GM04504 (cell line): ENCODE data around the gene C12orf43.
A peak's percentile ranks its signal among the peaks of the same experiment; 100 is the strongest.

Source experiments
- DNase-seq: peaks from one replicate; pipeline ENCODE4 v3.0.0-alpha.2; 2012; ENCODE audit warnings: low read depth

The C12orf43 gene

DNA sequence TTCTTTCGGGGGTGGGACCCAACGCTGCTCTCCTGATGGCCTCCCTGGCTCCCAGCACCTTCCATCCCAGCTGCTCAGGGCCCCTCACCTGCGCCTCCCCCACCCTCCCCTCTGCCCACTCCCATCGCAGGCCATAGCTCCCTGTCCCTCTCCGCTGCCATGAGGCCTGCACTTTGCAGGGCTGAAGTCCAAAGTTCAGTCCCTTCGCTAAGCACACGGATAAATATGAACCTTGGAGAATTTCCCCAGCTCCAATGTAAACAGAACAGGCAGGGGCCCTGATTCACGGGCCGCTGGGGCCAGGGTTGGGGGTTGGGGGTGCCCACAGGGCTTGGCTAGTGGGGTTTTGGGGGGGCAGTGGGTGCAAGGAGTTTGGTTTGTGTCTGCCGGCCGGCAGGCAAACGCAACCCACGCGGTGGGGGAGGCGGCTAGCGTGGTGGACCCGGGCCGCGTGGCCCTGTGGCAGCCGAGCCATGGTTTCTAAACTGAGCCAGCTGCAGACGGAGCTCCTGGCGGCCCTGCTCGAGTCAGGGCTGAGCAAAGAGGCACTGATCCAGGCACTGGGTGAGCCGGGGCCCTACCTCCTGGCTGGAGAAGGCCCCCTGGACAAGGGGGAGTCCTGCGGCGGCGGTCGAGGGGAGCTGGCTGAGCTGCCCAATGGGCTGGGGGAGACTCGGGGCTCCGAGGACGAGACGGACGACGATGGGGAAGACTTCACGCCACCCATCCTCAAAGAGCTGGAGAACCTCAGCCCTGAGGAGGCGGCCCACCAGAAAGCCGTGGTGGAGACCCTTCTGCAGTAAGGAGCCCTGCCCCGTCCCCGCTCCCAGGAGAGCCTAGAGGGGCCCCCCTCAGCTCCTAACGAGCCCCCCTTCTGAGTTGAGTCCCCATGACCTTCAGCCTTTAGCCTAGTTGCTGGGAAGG lies 37.7 kb downstream of the C12orf43 start, which contains the start of gene HNF1A:
TSS of gene HNF1A (plus strand) at position 248 of the 924 bp plus-strand sequence. CDS start at position 474, 226 bp downstream.
- DNase-seq: no peak

DNA sequence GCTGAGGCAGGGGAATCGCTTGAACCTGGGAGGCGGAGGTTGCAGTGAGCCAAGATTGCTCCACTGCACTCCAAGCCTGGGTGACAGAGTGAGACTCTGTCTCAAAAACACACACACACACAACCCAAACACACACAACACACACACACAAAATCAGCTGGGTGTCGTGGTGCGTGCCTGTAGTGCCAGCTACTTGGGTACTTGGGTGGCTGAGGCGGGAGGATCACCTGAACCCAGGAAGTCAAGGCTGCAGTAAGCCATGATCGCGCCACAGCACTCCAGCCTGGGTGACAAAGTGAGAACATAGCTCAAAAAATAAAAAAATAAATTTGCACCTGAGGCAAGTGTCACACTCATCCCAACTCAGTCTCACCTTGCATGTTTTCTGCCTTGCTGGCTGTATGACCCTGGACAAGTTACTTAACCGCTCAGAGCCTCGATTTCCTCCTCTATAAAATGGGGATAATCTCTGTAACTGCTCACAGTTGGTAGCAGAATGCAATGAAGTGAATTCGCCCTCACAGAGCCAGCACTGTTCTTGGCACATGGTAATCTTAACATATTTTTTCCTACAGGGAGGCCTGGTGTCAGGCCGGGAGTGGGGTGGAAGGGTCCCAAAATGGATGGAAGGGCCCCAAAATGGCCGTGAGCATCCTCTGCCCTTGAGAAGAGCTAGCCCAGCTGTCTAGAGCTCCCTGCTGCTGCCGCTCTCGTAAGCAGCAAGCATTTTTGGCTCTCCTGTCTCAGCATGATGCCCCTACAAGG lies 38.6 kb downstream of the C12orf43 start:
- DNase-seq: no peak

DNA sequence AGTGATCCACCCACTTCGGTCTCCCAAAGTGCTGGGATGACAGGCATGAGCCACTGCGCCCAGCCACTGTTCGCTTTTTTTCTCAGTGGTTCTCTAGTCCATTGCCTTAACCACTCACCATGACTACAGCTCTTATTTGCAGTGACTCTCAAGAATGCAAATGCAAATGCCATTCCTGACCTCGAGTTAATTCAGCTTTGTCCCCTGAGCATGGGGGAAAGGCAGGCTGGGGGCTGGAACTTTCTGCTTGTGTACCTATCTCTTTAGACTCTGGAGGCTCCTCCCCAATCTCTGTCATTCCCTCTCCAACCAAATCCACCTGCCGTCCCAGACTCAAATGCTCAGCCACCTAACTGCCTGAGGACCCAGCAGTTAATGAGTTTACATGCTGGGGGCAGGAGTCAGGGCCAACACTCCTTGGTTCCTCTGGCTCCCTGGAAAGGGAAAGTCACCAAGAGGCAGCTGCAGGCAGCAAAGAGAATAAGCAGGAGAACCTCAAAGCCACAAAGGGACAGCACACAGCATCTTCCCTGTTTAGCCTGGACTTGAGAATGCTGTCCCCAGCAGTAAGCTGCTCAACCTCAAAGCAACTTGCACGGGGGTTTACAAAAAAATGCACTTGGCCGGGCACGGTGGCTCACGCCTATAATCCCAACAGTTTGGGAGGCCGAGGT lies 43.3 kb downstream of the C12orf43 start:
- no peak for DNase-seq

GRCh38 chr12:120971299-120972180 lies 44.7 kb downstream of the C12orf43 start:
- peak; percentile 27 for DNase-seq

- DNase-seq: no peak
Observed at GRCh38 chr12:120970310-120970709, 46.0 kb downstream of the C12orf43 start.

DNA sequence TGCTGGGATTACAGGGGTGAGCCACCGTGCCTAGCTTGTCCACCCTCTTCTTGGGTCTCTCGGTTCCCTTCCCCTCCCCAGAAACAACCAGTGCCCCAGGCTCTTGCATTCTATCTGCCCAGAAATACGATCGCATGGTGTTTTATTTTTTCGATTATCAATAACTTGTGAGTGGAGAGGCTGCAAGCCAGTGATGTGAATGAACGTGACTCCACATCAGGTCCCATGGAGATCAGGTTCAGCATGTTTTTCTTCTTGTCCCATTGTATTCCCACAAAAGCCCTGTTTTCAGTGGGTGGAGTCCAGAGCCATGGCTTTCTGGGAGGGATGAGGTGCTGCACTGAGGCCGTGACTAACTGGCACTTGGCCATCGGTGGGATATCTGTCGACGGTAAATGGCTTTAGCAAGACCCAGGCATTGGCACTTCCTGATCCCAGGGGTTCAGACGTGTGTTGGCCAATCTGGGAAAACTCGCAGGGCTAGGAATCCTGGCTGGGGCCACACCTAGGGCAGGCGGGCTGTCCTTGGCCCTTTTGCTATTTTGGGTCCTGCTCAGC lies 50.7 kb downstream of the C12orf43 start:
- no peak for DNase-seq

DNA sequence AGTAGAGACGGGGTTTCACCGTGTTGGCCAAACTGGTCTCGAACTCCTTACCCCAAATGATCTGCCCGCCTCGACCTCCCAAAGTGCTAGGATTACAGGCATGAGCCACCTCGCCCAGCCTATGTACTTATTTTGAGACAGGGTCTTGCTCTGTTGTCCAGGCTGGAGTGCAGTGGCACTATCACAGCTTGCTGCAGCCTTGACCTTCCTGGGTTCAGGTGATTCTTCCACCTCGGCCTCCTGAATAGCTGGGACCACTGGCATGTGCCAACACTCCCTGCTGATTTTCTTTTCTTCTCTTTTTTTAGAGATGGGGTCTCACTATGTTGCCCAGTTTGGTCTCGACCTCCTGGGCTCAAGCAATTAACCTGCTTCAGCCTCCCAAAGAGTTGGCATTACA lies 52.0 kb downstream of the C12orf43 start:
- DNase-seq: no peak

DNA sequence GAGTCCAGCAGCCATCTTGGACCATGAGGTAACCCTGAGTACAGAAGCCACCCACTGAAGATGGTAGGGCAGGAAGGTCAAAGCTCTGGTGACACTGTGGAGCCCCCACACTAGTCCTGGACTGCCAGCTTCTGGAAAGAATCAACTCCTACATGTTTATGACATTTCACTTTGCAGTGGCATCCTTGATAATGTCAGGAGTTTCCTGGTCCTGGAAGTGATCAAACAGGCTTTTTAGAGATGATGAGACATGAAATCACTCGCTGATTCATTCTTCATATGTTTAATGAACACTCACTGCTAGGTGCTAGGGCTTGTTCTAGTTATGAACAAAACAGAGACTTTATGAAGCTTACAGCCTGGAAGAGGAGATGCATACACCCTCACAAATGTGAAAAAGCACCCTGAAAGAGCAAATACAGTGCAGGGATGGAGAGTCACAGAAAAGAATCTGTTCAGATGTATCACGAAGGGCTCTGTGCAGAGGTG lies 53.7 kb downstream of the C12orf43 start:
- DNase-seq: no peak

DNA sequence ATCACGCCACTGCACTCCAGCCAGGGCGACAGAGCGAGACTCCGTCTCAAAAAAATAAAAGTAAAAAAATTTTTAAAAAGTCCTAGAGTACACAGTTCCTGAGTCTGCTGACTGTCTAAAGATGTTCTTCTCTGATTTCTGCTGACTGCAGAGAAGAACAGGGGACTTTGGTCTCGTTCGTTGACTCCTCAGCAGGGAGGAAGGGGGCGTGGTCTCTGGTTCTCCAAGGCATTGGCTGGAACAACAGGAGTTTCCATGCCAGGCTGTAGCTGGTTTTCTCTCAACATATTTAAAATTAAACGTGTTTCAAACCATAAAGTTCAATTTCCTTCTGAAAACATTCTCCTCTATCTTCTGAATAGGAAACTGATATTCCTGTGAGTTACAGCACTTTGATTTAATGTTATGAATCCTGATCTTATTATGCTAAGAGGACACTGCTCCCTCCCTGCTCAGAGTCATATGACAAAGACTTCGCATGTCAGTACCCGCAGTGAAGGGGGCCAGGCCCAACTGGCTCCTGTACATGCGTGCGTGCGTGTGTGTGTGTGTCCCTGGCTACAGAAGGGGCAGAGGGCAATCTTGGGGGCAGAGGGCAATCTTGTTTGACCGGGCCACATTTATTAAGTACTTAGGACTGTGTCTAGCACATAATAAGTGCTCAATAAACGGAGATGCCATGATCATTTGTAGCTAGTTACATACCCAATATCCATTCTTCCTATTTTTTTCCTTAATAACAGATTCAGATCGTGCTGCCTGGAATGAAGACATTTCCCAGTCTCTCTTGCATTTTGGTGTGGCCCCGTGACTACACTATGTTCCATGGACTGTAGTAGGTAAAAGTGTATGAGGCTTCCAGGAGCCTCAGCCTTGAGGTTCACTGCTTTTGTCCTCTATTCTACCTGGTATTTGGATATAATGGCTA lies 54.4 kb downstream of the C12orf43 start:
- DNase-seq: no peak

GRCh38 chr12:120960657-120961056 lies 55.6 kb downstream of the C12orf43 start:
- DNase-seq: no peak

DNA sequence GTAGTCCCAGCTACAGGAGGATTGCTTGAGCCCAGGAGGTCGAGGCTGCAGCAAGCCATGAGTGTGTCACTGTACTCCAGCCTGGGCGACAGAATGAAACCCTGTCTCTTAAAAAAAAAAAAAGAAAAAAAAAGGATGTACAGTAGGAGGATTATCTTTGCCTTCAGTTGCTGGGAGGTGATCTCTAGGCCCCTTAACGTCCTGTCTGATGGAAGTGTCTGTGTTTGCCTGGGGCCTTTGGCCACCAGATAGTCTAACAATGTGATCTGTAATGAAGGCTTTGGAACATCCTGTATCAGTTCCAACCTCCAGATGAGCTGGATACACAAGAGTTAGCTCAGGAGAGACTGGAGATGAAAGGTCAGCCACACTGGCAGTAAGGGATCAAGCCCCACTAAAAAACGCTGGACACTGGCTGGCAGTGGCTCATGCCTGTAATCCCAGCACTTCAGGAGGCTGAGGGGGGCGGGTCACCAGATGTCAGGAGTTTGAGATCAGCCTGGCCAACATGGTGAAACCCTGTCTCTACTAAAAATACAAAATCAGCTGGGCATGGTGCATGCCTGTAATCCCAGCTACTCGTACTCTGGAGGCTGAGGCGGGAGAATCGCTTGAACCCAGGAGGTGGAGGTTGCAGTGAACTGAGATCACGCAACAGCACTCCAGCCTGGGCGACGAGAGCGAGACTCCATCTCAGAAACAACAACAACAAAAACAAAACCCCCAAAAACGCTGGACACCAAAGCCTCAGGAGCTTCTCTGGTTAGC lies 57.0 kb downstream of the C12orf43 start:
- DNase-seq: no peak

DNA sequence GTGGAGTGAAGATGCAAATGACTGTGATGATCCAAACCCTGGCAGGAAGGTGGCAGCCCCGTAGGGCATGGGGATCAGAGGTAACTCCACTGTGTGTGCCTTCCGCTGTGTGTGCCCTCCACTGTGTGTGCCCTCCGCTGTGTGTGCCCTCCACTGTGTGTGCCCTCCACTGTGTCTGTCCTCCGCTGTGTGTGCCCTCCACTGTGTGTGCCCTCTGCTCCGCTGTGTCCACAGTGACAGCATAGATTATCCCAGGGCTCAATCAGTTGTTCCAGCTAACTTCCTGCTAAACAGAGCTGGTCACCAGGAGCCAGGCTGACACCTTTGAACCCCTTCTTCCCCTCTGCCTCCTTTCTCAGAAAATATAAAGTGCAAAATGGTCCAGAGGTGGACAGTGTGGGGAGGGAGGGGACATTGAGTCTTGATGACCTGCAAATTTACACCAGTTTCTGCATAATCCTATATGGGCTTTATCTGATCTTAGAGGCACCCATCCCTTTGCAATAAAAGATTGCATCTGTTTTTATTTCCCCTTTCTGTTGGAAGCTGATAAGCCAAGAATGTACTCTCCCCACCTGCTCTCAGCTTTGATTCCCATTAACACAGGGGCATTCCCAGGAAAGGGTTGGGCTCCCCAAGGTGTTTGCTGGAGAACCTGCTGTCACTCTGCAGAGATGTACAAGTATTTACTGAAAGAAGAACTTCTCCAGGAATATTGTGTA lies 59.5 kb downstream of the C12orf43 start:
- DNase-seq: no peak

DNA sequence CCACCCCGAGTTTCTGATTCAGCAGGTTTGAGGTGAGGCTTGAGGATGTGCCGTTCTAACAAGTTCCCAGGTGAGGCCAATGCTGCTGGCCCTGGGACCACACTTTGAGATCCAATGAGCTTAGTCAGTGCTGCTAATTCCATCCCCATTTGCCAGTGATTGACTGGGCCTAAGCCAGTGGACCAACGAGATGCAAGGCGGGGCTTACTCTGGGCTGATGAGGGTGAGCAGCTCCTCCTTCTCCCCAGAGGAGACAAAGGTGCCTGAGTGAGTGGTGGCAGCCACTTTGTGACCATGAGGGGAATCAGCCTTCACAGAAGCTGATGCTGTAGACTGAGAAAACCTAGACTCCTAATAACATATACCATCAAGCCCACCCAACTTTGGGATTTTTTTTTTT lies 61.1 kb downstream of the C12orf43 start:
- no peak for DNase-seq

GRCh38 chr12:120950807-120951206 lies 65.5 kb downstream of the C12orf43 start:
- DNase-seq: no peak
